PC-9 (cell line): ENCODE results near the gene COL4A4. TPM values are rescaled to one million over a fixed set of nuclear protein-coding genes. Genes with fewer than 3 reads are reported as not detected.

Experiments used
- BruUV-seq: library from RNA; stranded (reverse); fragments of 400-500 nt; replicated peaks from 2 replicates; lab custom pipeline; 2021; lab: Mats Ljungman, UMichigan
- CTCF ChIA-PET: fragments of 300-600 bp; sonication (Branson Sonifier 250); formaldehyde crosslinking; loops from one replicate; lab custom pipeline; 2022; ENCODE audit warnings: antibody characterized with exemption; lab: Charles Lee
- POLR2A ChIA-PET: fragments of 300-600 bp; sonication (Branson Sonifier 250); formaldehyde crosslinking; loops from one replicate; lab custom pipeline; 2022; ENCODE audit warnings: antibody characterized with exemption; ENCODE audit not compliant: unreplicated experiment; lab: Charles Lee
- DNase-seq, 2 experiments: peaks; one replicate each; pipeline versions ENCODE4 v3.0.0 to v3.0.0-alpha.2; 2015 to 2022; ENCODE audit warnings: mixed read lengths in 1 of 2
- H2AFZ ChIP-seq: fragments of 200-600 bp; sonication (generic); 2 replicates; pipeline ENCODE4 v1.8.1; 2017; ENCODE audit warnings: antibody characterized with exemption
- H3F3A ChIP-seq: fragments of 200-600 bp; sonication (generic); 2 replicates; pipeline ENCODE4 v1.8.1; 2017; ENCODE audit warnings: antibody characterized with exemption, mild to moderate bottlenecking, low read depth; ENCODE audit not compliant: insufficient read depth
- H3K27ac ChIP-seq: fragments of 200-600 bp; sonication (generic); 2 replicates; pipeline ENCODE4 v1.6.1; 2016; ENCODE audit warnings: mixed run types
- H3K27me3 ChIP-seq: fragments of 200-600 bp; sonication (generic); 2 replicates; pipeline ENCODE4 v1.6.1; 2016; ENCODE audit warnings: low read depth, mixed run types; ENCODE audit not compliant: insufficient read depth
- H3K36me3 ChIP-seq: fragments of 200-600 bp; sonication (generic); 2 replicates; pipeline ENCODE4 v1.6.1; 2016; ENCODE audit warnings: low read depth, mixed run types
- H3K4me1 ChIP-seq: fragments of 200-600 bp; sonication (generic); replicated peaks from 2 replicates; pipeline ENCODE4 v1.6.1; 2016; ENCODE audit warnings: mixed run types; ENCODE audit not compliant: insufficient read depth
- H3K4me2 ChIP-seq: fragments of 200-600 bp; sonication (generic); 2 replicates; pipeline ENCODE4 v1.6.1; 2017; ENCODE audit warnings: mixed run types
- H3K4me3 ChIP-seq: fragments of 200-600 bp; sonication (generic); 2 replicates; pipeline ENCODE4 v1.6.1; 2016; ENCODE audit warnings: mixed run types
- H3K79me2 ChIP-seq: fragments of 200-600 bp; sonication (generic); 2 replicates; pipeline ENCODE4 v1.6.1; 2017; ENCODE audit warnings: low read depth, mixed run types
- H3K9me2 ChIP-seq: fragments of 200-600 bp; sonication (generic); 2 replicates; pipeline ENCODE4 v1.8.1; 2017; ENCODE audit warnings: mild to moderate bottlenecking; ENCODE audit not compliant: insufficient read depth
- H3K9me3 ChIP-seq: fragments of 200-600 bp; sonication (generic); 2 replicates; pipeline ENCODE4 v1.8.1; 2016; ENCODE audit warnings: low read depth; ENCODE audit not compliant: insufficient read depth
- H4K20me1 ChIP-seq: fragments of 200-600 bp; sonication (generic); 2 replicates; pipeline ENCODE4 v1.8.1; 2017; ENCODE audit not compliant: insufficient read depth
- CTCF ChIP-seq: fragments of 200-600 bp; sonication (generic); conservative IDR thresholded peaks from 2 replicates; pipeline ENCODE4 v1.6.1; 2017; ENCODE audit warnings: mixed run types, antibody characterized with exemption, mild to moderate bottlenecking, moderate library complexity
- EZH2 ChIP-seq: fragments of 200-600 bp; sonication (generic); IDR thresholded peaks from 2 replicates; pipeline ENCODE4 v1.8.0; 2017; ENCODE audit warnings: antibody characterized with exemption, low read depth
- intact Hi-C: fragments of 100-400 bp; cut with micrococcal nuclease; formaldehyde crosslinking; loops from one replicate; pipeline ENCODE4 v1.10.0; 2022; ENCODE audit not compliant: unreplicated experiment
- total RNA-seq: library from RNA; stranded (reverse); gene quantifications from 2 replicates; pipeline ENCODE4 v1.2.3, GENCODE V29; 2021

COL4A4 gene
- total RNA-seq, 1 experiment from 2014 or later: 5.6 TPM

- Histone ChIP-seq H3K9me2 (no peaks in the 10 kb centered on the region), H3K36me3 (no peaks in the 10 kb centered on the region), H4K20me1 (no peaks in the 10 kb centered on the region), H3F3A (no peaks in the 10 kb centered on the region), H3K9me3 (no peaks in the 10 kb centered on the region), H3K4me3 (no peak overlapping the region), H3K79me2 (no peaks in the 10 kb centered on the region), H3K4me1 (no peaks in the 10 kb centered on the region), H3K27ac (no peak overlapping the region), H3K27me3 (no peaks in the 10 kb centered on the region), H3K4me2 (no peak overlapping the region), H2AFZ (no peak overlapping the region)
- POLR2A ChIA-PET: no interaction called here
- CTCF ChIA-PET: no interaction called here
- intact Hi-C loops: no loop called here
- TF ChIP-seq CTCF: no peak
- no peak for TF ChIP-seq EZH2
- no TSS peak for BruUV-seq
- no peak for DNase-seq
These were observed 138.5 kb downstream of the COL4A4 start for GRCh38 chr2:227025510-227025909.

GRCh38 chr2:227022608-227023007 is 141.4 kb downstream of the COL4A4 start:
- BruUV-seq: no TSS peak
- Histone ChIP-seq H3K36me3 (no peaks in the 10 kb centered on the region), H3K9me2 (no peaks in the 10 kb centered on the region), H2AFZ (no peak overlapping the region), H3K4me3 (no peak overlapping the region), H4K20me1 (no peaks in the 10 kb centered on the region), H3K9me3 (no peaks in the 10 kb centered on the region), H3K27me3 (no peaks in the 10 kb centered on the region), H3K4me2 (no peak overlapping the region), H3K79me2 (no peaks in the 10 kb centered on the region), H3F3A (no peaks in the 10 kb centered on the region), H3K4me1 (no peaks in the 10 kb centered on the region), H3K27ac (no peak overlapping the region)
- intact Hi-C loops: no loop called here
- DNase-seq: no peak
- TF ChIP-seq EZH2 (no peak), CTCF (no peak)
- CTCF ChIA-PET: no interaction called here
- POLR2A ChIA-PET: no interaction called here

GRCh38 chr2:227020416-227020815 is 143.6 kb downstream of the COL4A4 start:
- DNase-seq: no peak
- no peaks in the 10 kb centered on the region for H3F3A ChIP-seq
- no peaks in the 10 kb centered on the region for H3K79me2 ChIP-seq
- POLR2A ChIA-PET: no interaction called here
- no peak for TF ChIP-seq CTCF
- no peak for TF ChIP-seq EZH2
- H3K4me2 ChIP-seq: no peak overlapping the region
- H3K27me3 ChIP-seq: no peaks in the 10 kb centered on the region
- intact Hi-C loops: no loop called here
- no peak overlapping the region for H3K27ac ChIP-seq
- CTCF ChIA-PET: no interaction called here
- H2AFZ ChIP-seq: no peak overlapping the region
- H3K4me1 ChIP-seq: no peaks in the 10 kb centered on the region
- H3K9me3 ChIP-seq: no peaks in the 10 kb centered on the region
- no TSS peak for BruUV-seq
- H3K9me2 ChIP-seq: no peaks in the 10 kb centered on the region
- H3K36me3 ChIP-seq: no peaks in the 10 kb centered on the region
- H3K4me3 ChIP-seq: no peak overlapping the region
- H4K20me1 ChIP-seq: no peaks in the 10 kb centered on the region
